ENCODE data around the gene SMG5.

- no peak for TF ChIP-seq CTCF (IDR thresholded peaks at IDR 0.05)
- TF ChIP-seq EZH2 (IDR thresholded peaks at IDR 0.05), result no peak
- TF ChIP-seq EZH2phosphoT487 (IDR thresholded peaks at IDR 0.05), result no peak
Measured at GRCh38 chr1:156276966-156277381, 5.7 kb downstream of the SMG5 start.

Data from neural progenitor cell (in vitro differentiated cells).